Brain microvascular endothelial cell (primary cell): ENCODE results near the gene CTPS2.

Experiments used
- DNase-seq: peaks from one replicate; pipeline ENCODE4 v3.0.0-alpha.2; 2020
- H3K27ac ChIP-seq: fragments of 250-450 bp; sonication (Bioruptor Pico); 2 replicates; pipeline ENCODE4 v1.5.1; 2020; ENCODE audit warnings: mild to moderate bottlenecking, moderate library complexity
- H3K27me3 ChIP-seq: fragments of 250-450 bp; sonication (Bioruptor Pico); replicated peaks from 2 replicates; pipeline ENCODE4 v1.5.1; 2020; ENCODE audit warnings: mild to moderate bottlenecking
- H3K36me3 ChIP-seq: fragments of 250-450 bp; sonication (Bioruptor Pico); replicated peaks from 2 replicates; pipeline ENCODE4 v1.5.1; 2020; ENCODE audit warnings: mild to moderate bottlenecking
- H3K4me3 ChIP-seq: 2 replicates; pipeline ENCODE4 v1.5.1; 2011; ENCODE audit warnings: low read depth, mild to moderate bottlenecking, control low read depth, low read length, moderate library complexity
- in situ Hi-C: cut with HindIII; loops from 2 replicates; pipeline ENCODE4 v1.10.0; 2017; ENCODE audit warnings: low sequenced_read_pairs, low pct_ligation_motif_present
- TF ChIP-seq, protein P1 (sequence below): IDR thresholded peaks from 2 replicates; pipeline ENCODE4 v1.5.1; 2011; ENCODE audit warnings: low read depth, mild to moderate bottlenecking, moderate library complexity, low read length, control low read depth, inconsistent platforms; ENCODE audit errors: missing control alignments

CTPS2 gene

DNA sequence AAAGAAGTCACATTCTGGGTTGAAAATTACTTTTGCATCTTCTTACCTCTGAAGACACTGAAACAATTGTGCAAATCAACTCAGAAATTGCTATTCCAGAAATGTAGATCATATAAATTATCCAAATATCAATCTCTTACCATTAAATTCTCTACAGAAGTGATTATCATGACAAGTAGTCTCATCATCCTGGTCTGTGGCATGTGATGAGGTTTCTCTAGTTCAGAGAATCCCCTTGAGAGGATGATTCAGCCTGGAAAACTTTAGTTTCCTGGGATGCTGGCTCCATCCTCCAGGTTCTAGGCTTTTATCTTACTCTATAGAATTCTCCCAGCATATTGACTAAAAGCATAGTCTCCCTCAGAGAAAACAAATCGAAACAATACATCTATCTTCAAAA is 138.7 kb downstream of the CTPS2 start:
- H3K4me3 ChIP-seq = no peak overlapping the region
- no peaks in the 10 kb centered on the region for H3K36me3 ChIP-seq
- DNase-seq = peak; percentile 71
- in situ Hi-C loops = no loop called here
- H3K27me3 ChIP-seq = no peaks in the 10 kb centered on the region
- TF ChIP-seq, protein P1, sequence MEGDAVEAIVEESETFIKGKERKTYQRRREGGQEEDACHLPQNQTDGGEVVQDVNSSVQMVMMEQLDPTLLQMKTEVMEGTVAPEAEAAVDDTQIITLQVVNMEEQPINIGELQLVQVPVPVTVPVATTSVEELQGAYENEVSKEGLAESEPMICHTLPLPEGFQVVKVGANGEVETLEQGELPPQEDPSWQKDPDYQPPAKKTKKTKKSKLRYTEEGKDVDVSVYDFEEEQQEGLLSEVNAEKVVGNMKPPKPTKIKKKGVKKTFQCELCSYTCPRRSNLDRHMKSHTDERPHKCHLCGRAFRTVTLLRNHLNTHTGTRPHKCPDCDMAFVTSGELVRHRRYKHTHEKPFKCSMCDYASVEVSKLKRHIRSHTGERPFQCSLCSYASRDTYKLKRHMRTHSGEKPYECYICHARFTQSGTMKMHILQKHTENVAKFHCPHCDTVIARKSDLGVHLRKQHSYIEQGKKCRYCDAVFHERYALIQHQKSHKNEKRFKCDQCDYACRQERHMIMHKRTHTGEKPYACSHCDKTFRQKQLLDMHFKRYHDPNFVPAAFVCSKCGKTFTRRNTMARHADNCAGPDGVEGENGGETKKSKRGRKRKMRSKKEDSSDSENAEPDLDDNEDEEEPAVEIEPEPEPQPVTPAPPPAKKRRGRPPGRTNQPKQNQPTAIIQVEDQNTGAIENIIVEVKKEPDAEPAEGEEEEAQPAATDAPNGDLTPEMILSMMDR = no peak
- peak overlapping the region; percentile 57 for H3K27ac ChIP-seq

- Histone ChIP-seq H3K27me3 (no peaks in the 10 kb centered on the region), H3K27ac (no peak overlapping the region), H3K4me3 (no peak overlapping the region), H3K36me3 (no peaks in the 10 kb centered on the region)
- no peak for DNase-seq
- in situ Hi-C loops = no loop called here
- TF ChIP-seq, protein P1 = no peak
These were observed 144.8 kb downstream of the CTPS2 start for GRCh38 chrX:16567681-16568080.

DNA sequence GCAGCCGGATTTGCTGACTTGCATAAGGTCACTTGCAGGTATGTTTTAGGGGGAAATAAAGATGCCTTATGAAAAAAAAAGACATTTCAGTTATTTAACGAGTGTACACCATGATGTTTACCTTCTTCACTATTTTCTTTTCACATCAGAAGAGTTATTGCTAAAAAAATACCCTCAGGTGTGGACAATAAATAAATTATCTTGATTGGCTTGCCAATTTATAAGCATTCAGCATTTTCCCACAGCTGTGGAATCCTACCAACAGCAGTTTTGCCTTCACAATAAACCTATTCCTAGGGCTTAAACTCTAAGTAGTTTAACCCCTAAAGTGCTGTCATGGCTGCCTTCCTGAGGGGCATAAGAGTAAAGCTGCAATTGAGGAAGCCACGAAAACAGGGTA is 145.9 kb downstream of the CTPS2 start:
- Histone ChIP-seq H3K27me3 (no peaks in the 10 kb centered on the region), H3K36me3 (no peaks in the 10 kb centered on the region), H3K27ac (no peak overlapping the region), H3K4me3 (no peak overlapping the region)
- DNase-seq = no peak
- TF ChIP-seq, protein P1 = no peak
- in situ Hi-C loops = no loop called here

- DNase-seq = no peak
- Histone ChIP-seq H3K27ac (no peak overlapping the region), H3K27me3 (no peaks in the 10 kb centered on the region), H3K4me3 (no peak overlapping the region), H3K36me3 (no peaks in the 10 kb centered on the region)
- in situ Hi-C loops = no loop called here
- TF ChIP-seq, protein P1 = no peak
These were observed 152.3 kb downstream of the CTPS2 start for GRCh38 chrX:16560173-16560572.

DNA sequence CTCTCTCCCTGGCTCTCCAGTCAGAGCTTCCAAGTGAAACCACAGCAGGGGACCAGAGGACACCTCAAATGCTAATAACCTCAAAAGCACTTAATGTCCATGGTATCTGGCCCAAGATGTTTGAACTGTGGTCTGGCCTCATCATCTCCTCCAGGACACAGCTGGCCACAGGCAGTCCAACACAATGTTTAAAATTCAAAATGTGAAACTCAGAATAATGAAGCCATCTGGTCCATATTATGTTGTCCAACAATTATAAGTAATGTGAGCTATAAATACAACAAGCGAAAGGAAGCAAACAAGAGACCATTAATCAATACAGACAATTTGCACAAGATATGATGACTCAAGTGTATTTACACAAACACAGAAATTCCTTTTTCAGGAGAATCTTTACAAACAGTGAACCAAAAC is 153.3 kb downstream of the CTPS2 start:
- TF ChIP-seq, protein P1 = no peak
- Histone ChIP-seq H3K36me3 (no peaks in the 10 kb centered on the region), H3K27ac (no peak overlapping the region), H3K4me3 (no peak overlapping the region), H3K27me3 (no peaks in the 10 kb centered on the region)
- in situ Hi-C loops = no loop called here
- no peak for DNase-seq

DNA sequence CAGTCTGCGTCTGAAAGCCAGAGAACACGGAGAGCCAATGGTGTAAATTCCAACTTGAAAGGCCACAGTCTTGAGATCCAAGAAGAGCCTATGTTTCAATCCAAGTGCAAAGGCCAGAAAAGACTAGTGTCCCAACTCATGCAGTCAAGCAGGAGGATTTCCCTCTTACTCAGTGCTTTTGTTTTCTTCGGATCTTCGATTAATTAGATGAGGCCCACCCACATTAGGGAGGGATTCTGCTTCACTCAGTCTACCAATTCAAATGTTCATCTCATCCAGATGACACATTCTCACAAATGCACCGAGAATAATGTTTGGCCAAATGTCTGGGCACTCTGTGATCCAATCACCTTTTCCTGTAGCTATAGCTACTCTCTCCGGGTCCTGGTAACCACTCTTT is 154.0 kb downstream of the CTPS2 start:
- no peak for DNase-seq
- Histone ChIP-seq H3K27me3 (no peaks in the 10 kb centered on the region), H3K4me3 (no peak overlapping the region), H3K27ac (no peak overlapping the region), H3K36me3 (no peaks in the 10 kb centered on the region)
- in situ Hi-C loops = no loop called here
- TF ChIP-seq, protein P1 = no peak
